HG02840 (cell line): Measurements from ENCODE around the gene SLC66A1.

ENCODE experiments used
- ATAC-seq: cut with Tn5 transposase; IDR thresholded peaks from one replicate; pipeline ENCODE4 v1.9.1; 2021; ENCODE audit warnings: mild to moderate bottlenecking, moderate library complexity, moderate number of reproducible peaks; ENCODE audit not compliant: unreplicated experiment, low FRiP score

SLC66A1 gene

GRCh38 chr1:19374083-19374801 lies 62.1 kb downstream of the SLC66A1 start:
- no peak for ATAC-seq

- ATAC-seq = no peak
Observed at GRCh38 chr1:19374926-19375325, 62.8 kb downstream of the SLC66A1 start.

GRCh38 chr1:19375631-19376400 lies 63.7 kb downstream of the SLC66A1 start:
- no peak for ATAC-seq

- ATAC-seq = no peak
Observed at GRCh38 chr1:19376428-19377372, 64.6 kb downstream of the SLC66A1 start.

GRCh38 chr1:19377812-19378718 lies 65.9 kb downstream of the SLC66A1 start:
- no peak for ATAC-seq
